Fibroblast of lung (primary cell): Measurements from ENCODE around the gene SLC39A6.

ENCODE experiments used
- CTCF ChIP-seq, 2 donors: IDR thresholded peaks in 1 of 2; conservative IDR thresholded peaks in 1 of 2; 1 replicate in 1 of 2; 2 replicates in 1 of 2; pipeline ENCODE4 v1.5.1; 2011 to 2012; ENCODE audit warnings: low read length in 2 of 2, control low read depth in 1 of 2, inconsistent platforms in 1 of 2, low read depth in 1 of 2, mild to moderate bottlenecking in 1 of 2
- EZH2 ChIP-seq: IDR thresholded peaks from 2 replicates; pipeline ENCODE4 v1.5.1; 2012; ENCODE audit warnings: low read length, control low read depth, mild to moderate bottlenecking; ENCODE audit errors: missing control alignments

- TF ChIP-seq CTCF (conservative IDR thresholded peaks at IDR 0.05 in 1 of 2, IDR thresholded peaks at IDR 0.05 in 1 of 2; ENCODE audit: low read depth in 1 of 2, low read length in 2 of 2) = no peak
- no peak for TF ChIP-seq EZH2
Observed at GRCh38 chr18:36155851-36156757, 27.0 kb upstream of the SLC39A6 start.
